Osteoblast (primary cell): Measurements from ENCODE around the gene VAV2. TPM values are rescaled to one million over a fixed set of nuclear protein-coding genes. Genes with fewer than 3 reads are reported as not detected.

Experiments used
- DNase-seq: peaks from one replicate; pipeline ENCODE4 v3.0.0; 2011; ENCODE audit warnings: low spot score, mixed read lengths; ENCODE audit not compliant: insufficient read length; ENCODE audit errors: missing footprints
- H2AFZ ChIP-seq: 2 replicates; pipeline ENCODE4 v1.6.0; 2011; ENCODE audit warnings: mild to moderate bottlenecking, low read length
- H3K27ac ChIP-seq: 2 replicates; pipeline ENCODE4 v1.5.1; 2011; ENCODE audit warnings: mild to moderate bottlenecking, low read depth, low read length, moderate library complexity
- H3K27me3 ChIP-seq: 2 replicates; pipeline ENCODE4 v1.6.0; 2012; ENCODE audit warnings: mild to moderate bottlenecking, control low read depth, inconsistent platforms, low read length, moderate library complexity; ENCODE audit not compliant: insufficient read depth
- H3K36me3 ChIP-seq: 2 replicates; pipeline ENCODE4 v1.5.1; 2011; ENCODE audit warnings: mild to moderate bottlenecking, low read length, control low read depth, moderate library complexity; ENCODE audit not compliant: insufficient read depth
- H3K4me1 ChIP-seq: 2 replicates; pipeline ENCODE4 v1.5.1; 2011; ENCODE audit warnings: mild to moderate bottlenecking, low read length, control low read depth, moderate library complexity; ENCODE audit not compliant: insufficient read depth
- H3K4me2 ChIP-seq: 2 replicates; pipeline ENCODE4 v1.6.0; 2011; ENCODE audit warnings: mild to moderate bottlenecking, low read length; ENCODE audit not compliant: insufficient read depth
- H3K4me3 ChIP-seq: fragments of 200-600 bp; sonication (generic); 3 replicates; pipeline ENCODE4 v1.5.1; 2012; ENCODE audit warnings: mild to moderate bottlenecking, low read length, inconsistent platforms; ENCODE audit not compliant: insufficient read depth
- H3K79me2 ChIP-seq: 2 replicates; pipeline ENCODE4 v1.6.0; 2012; ENCODE audit warnings: mild to moderate bottlenecking, low read length, control low read depth, inconsistent platforms; ENCODE audit not compliant: insufficient read depth
- H3K9me3 ChIP-seq: 2 replicates; pipeline ENCODE4 v1.5.1; 2011; ENCODE audit warnings: low read depth, low read length, control low read depth
- H4K20me1 ChIP-seq: 2 replicates; pipeline ENCODE4 v1.6.0; 2012; ENCODE audit warnings: mild to moderate bottlenecking, low read length, control low read depth; ENCODE audit not compliant: insufficient read depth
- CTCF ChIP-seq: IDR thresholded peaks from 2 replicates; pipeline ENCODE4 v1.5.1; 2011; ENCODE audit warnings: mild to moderate bottlenecking, low read depth, low read length, moderate library complexity; ENCODE audit errors: extremely low read depth
- total RNA-seq: library from RNA; depleted of rRNA; stranded (reverse); fragments of >200 nt; gene quantifications from 2 replicates; pipeline ENCODE4 v1.2.3, GENCODE V29; 2012

Gene VAV2
- total RNA-seq, 1 donor, result 8.0 TPM

- H3K4me2 ChIP-seq, result no peak overlapping the region
- peaks cover 99% of the 10 kb centered on the region for H3K79me2 ChIP-seq
- DNase-seq, result peak; percentile 58
- no peak for TF ChIP-seq CTCF
- H3K27ac ChIP-seq, result no peak overlapping the region
- no peaks in the 10 kb centered on the region for H3K27me3 ChIP-seq
- H3K9me3 ChIP-seq, result no peaks in the 10 kb centered on the region
- H3K36me3 ChIP-seq, result no peaks in the 10 kb centered on the region
- no peak overlapping the region for H2AFZ ChIP-seq
- no peak overlapping the region for H3K4me3 ChIP-seq
- no peaks in the 10 kb centered on the region for H3K4me1 ChIP-seq
- peaks cover 86% of the 10 kb centered on the region for H4K20me1 ChIP-seq
These were observed 18.1 kb downstream of the VAV2 start for GRCh38 chr9:133973791-133974630.

- TF ChIP-seq CTCF, result no peak
- H3K36me3 ChIP-seq, result no peaks in the 10 kb centered on the region
- DNase-seq, result peak; percentile 69
- no peak overlapping the region for H3K4me2 ChIP-seq
- no peak overlapping the region for H2AFZ ChIP-seq
- no peaks in the 10 kb centered on the region for H3K27me3 ChIP-seq
- peaks cover 99% of the 10 kb centered on the region for H3K79me2 ChIP-seq
- H3K27ac ChIP-seq, result no peak overlapping the region
- no peak overlapping the region for H3K4me3 ChIP-seq
- peaks cover 87% of the 10 kb centered on the region for H4K20me1 ChIP-seq
- H3K4me1 ChIP-seq, result no peaks in the 10 kb centered on the region
- no peaks in the 10 kb centered on the region for H3K9me3 ChIP-seq
These were observed 18.9 kb downstream of the VAV2 start for GRCh38 chr9:133973111-133973790.

GRCh38 chr9:133971981-133972941 lies 19.9 kb downstream of the VAV2 start:
- Histone ChIP-seq H4K20me1 (peaks cover 88% of the 10 kb centered on the region), H3K79me2 (peaks cover 97% of the 10 kb centered on the region), H3K4me3 (no peak overlapping the region), H3K4me2 (no peak overlapping the region), H3K4me1 (no peaks in the 10 kb centered on the region), H2AFZ (no peak overlapping the region), H3K27me3 (no peaks in the 10 kb centered on the region), H3K9me3 (no peaks in the 10 kb centered on the region), H3K27ac (no peak overlapping the region), H3K36me3 (no peaks in the 10 kb centered on the region)
- peak; percentile 69 for DNase-seq
- TF ChIP-seq CTCF, result no peak
